Keratinocyte (primary cell): ENCODE results near the gene CCNT1. TPM values are rescaled to one million over a fixed set of nuclear protein-coding genes. Genes with fewer than 3 reads are reported as not detected.

Experiments used
- DNase-seq: peaks from one replicate; pipeline ENCODE4 v3.0.0-alpha.2; 2011; ENCODE audit warnings: low read depth, missing footprints, low spot score
- FAIRE-seq: peaks from 2 replicates; lab custom pipeline; 2011; peaks lifted over from hg19 to GRCh38; lab: Jason Lieb, UNC
- H2AFZ ChIP-seq: 2 replicates; pipeline ENCODE4 v1.6.0; 2012; ENCODE audit warnings: low read length, control low read depth, inconsistent platforms; ENCODE audit not compliant: control insufficient read depth
- H3K27ac ChIP-seq: 2 replicates; pipeline ENCODE4 v1.5.1; 2011; ENCODE audit warnings: low read length; ENCODE audit not compliant: control insufficient read depth, insufficient read depth
- H3K27me3 ChIP-seq: 3 replicates; pipeline ENCODE4 v1.6.0; 2011; ENCODE audit warnings: low read length; ENCODE audit not compliant: control insufficient read depth, insufficient read depth; ENCODE audit errors: extremely low read depth
- H3K36me3 ChIP-seq, 2 experiments: 2 replicates in 1 of 2; 3 replicates in 1 of 2; pipeline ENCODE4 v1.5.1; 2011; ENCODE audit warnings: low read length in 2 of 2, mild to moderate bottlenecking in 1 of 2; ENCODE audit not compliant: control insufficient read depth in 2 of 2, insufficient read depth in 2 of 2; ENCODE audit errors: extremely low read depth in 1 of 2
- H3K4me1 ChIP-seq: 3 replicates; pipeline ENCODE4 v1.5.1; 2011; ENCODE audit warnings: low read length; ENCODE audit not compliant: control insufficient read depth, insufficient read depth; ENCODE audit errors: extremely low read depth
- H3K4me2 ChIP-seq: 3 replicates; pipeline ENCODE4 v1.6.0; 2011; ENCODE audit warnings: low read depth, low read length; ENCODE audit not compliant: control insufficient read depth, insufficient read depth; ENCODE audit errors: extremely low read depth
- H3K4me3 ChIP-seq, 3 experiments: fragments of 200-600 bp in 1 of 3; sonication (generic) in 1 of 3; 2 replicates in 2 of 3; 3 replicates in 1 of 3; pipeline ENCODE4 v1.5.1; 2011 to 2016; ENCODE audit warnings: low read length in 3 of 3, mild to moderate bottlenecking in 3 of 3, control low read depth in 2 of 3, inconsistent platforms in 1 of 3, low read depth in 1 of 3, mixed read lengths in 1 of 3, mixed run types in 1 of 3, moderate library complexity in 1 of 3; ENCODE audit not compliant: control insufficient read depth in 2 of 3, insufficient read depth in 2 of 3; ENCODE audit errors: extremely low read depth in 1 of 3
- H3K79me2 ChIP-seq: 2 replicates; pipeline ENCODE4 v1.6.0; 2012; ENCODE audit warnings: low read length; ENCODE audit not compliant: control insufficient read depth, insufficient read depth
- H3K9ac ChIP-seq: 3 replicates; pipeline ENCODE4 v1.6.0; 2011; ENCODE audit warnings: low read length; ENCODE audit not compliant: control insufficient read depth, insufficient read depth; ENCODE audit errors: extremely low read depth
- H3K9me1 ChIP-seq: 3 replicates; pipeline ENCODE4 v1.6.0; 2011; ENCODE audit warnings: low read length; ENCODE audit not compliant: control insufficient read depth, insufficient read depth; ENCODE audit errors: extremely low read depth
- H3K9me3 ChIP-seq: 2 replicates; pipeline ENCODE4 v1.5.1; 2012; ENCODE audit warnings: low read depth, low read length; ENCODE audit not compliant: control insufficient read depth
- H4K20me1 ChIP-seq: 3 replicates; pipeline ENCODE4 v1.6.0; 2011; ENCODE audit warnings: low read length; ENCODE audit not compliant: control insufficient read depth, insufficient read depth; ENCODE audit errors: extremely low read depth
- EZH2 ChIP-seq: IDR thresholded peaks from one replicate; pipeline ENCODE4 v1.6.1; 2012; ENCODE audit warnings: inconsistent platforms, mild to moderate bottlenecking, low read length, moderate library complexity
- dilution Hi-C: fragments of 300-500 bp; cut with MboI; formaldehyde crosslinking; loops from one replicate; pipeline ENCODE4 v1.7.0; 2020; ENCODE audit warnings: low sequenced_read_pairs; ENCODE audit not compliant: extremely low pct_ligation_motif_present
- polyA plus RNA-seq, 5 experiments: library from polyadenylated mRNA; depleted of rRNA in 3 of 5; stranded (reverse) in 3 of 5; stranded (forward) in 1 of 5; unstranded in 1 of 5; fragments of >200 nt; gene quantifications; 1 replicate in 1 of 5; 2 replicates in 3 of 5; 3 replicates in 1 of 5; pipeline versions ENCODE4 v1.2.1 to v1.2.3, GENCODE V29; 2011 to 2012; ENCODE audit warnings: missing spikeins in 2 of 5, low read depth in 1 of 5, low replicate concordance in 1 of 5
- TF ChIP-seq, protein P1 (sequence below), 3 experiments: IDR thresholded peaks in 1 of 3; conservative IDR thresholded peaks in 1 of 3; optimal IDR thresholded peaks in 1 of 3; 2 replicates in 2 of 3; 3 replicates in 1 of 3; pipeline versions ENCODE3 to v1.5.1; 2011; ENCODE audit warnings: low read length in 3 of 3, mild to moderate bottlenecking in 3 of 3, moderate library complexity in 2 of 3, control low read depth in 1 of 3, inconsistent platforms in 1 of 3; ENCODE audit not compliant: insufficient read depth in 2 of 3; ENCODE audit errors: extremely low read depth in 1 of 3

Gene CCNT1
- polyA plus RNA-seq, 1 donor (not counting 4 experiments of a cell fraction or from before 2014, with no cell fraction given) = 23.4 TPM

DNA sequence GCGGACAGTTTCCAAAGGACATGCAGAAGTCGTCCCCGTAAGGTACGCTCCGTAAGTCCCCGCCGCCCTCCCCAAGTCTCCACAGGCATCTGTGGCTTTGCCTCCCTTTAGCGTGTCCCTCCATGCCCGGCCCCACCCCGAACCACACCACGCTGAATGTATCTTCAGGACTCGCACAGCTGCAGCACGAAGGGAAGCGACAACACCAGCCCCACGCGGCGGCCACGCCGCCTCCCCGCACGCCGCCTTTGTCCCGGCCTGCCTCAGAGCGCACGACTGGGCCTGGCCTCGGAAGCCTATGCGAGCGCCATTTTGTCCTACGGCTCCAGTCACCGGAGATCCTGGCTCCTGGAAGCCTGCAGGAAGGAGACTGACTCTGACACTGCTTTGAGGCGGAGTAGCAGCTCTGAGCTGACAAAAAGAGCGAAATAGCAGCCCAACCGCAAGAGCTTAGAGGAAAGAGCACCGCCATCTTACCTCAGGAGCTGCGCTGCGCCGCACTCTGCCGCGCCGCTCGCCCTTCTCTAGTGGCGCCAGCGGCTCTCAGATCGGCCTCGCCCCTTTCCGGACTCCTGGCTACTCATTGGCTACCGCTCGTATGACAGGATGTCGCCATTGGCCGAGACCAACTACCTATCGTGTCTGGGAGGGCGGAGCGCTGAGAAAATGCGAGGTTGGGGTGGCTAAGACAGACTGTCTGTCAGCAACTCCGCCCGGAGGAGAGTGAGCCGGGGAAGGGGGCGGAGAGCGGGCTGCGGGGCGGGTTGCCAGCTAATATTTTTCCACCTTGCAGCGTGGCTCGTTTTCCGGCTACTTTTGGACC lies 34.6 kb downstream of the CCNT1 start, which contains the start of gene KANSL2:
TSS of gene KANSL2 (minus strand) at position 529 of the 823 bp plus-strand sequence. CDS start 606 bp downstream, outside the sequence.
- Histone ChIP-seq H3K4me3 (peak within 1 kb of the TSS; percentile 67 to 98 (median 85)), H3K27ac (peak within 1 kb of the TSS; percentile 97), H3K9me3 (no peaks in the 10 kb centered on the region), H3K4me2 (peak within 1 kb of the TSS; percentile 96), H4K20me1 (peaks cover 9% of the 10 kb centered on the region), H3K9ac (peak within 1 kb of the TSS; percentile 99), H3K27me3 (no peaks in the 10 kb centered on the region), H3K4me1 (peaks cover 24% of the 10 kb centered on the region), H3K79me2 (peaks cover 49% of the 10 kb centered on the region), H2AFZ (peak within 1 kb of the TSS; percentile 97), H3K9me1 (peaks cover 2% of the 10 kb centered on the region), H3K36me3 (peaks cover 14 to 23% of the 10 kb centered on the region in 2 experiments)
- DNase-seq (peak; percentile 91), FAIRE-seq (peak; percentile 60)
- dilution Hi-C loops = no loop called here
- no peak for TF ChIP-seq EZH2
- TF ChIP-seq, protein P1, sequence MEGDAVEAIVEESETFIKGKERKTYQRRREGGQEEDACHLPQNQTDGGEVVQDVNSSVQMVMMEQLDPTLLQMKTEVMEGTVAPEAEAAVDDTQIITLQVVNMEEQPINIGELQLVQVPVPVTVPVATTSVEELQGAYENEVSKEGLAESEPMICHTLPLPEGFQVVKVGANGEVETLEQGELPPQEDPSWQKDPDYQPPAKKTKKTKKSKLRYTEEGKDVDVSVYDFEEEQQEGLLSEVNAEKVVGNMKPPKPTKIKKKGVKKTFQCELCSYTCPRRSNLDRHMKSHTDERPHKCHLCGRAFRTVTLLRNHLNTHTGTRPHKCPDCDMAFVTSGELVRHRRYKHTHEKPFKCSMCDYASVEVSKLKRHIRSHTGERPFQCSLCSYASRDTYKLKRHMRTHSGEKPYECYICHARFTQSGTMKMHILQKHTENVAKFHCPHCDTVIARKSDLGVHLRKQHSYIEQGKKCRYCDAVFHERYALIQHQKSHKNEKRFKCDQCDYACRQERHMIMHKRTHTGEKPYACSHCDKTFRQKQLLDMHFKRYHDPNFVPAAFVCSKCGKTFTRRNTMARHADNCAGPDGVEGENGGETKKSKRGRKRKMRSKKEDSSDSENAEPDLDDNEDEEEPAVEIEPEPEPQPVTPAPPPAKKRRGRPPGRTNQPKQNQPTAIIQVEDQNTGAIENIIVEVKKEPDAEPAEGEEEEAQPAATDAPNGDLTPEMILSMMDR (optimal IDR thresholded peaks at IDR 0.05 in 1 of 3, IDR thresholded peaks at IDR 0.05 in 1 of 3, conservative IDR thresholded peaks at IDR 0.05 in 1 of 3; ENCODE audit: extremely low read depth in 1 of 3, insufficient read depth in 2 of 3, low read length in 3 of 3) = no peak

GRCh38 chr12:48681399-48681709 lies 35.2 kb downstream of the CCNT1 start:
- DNase-seq (no peak), FAIRE-seq (no peak)
- peak overlapping the region; percentile 96 for H3K4me2 ChIP-seq
- peaks cover 2% of the 10 kb centered on the region for H3K9me1 ChIP-seq
- no peaks in the 10 kb centered on the region for H3K9me3 ChIP-seq
- dilution Hi-C loops = no loop called here
- H3K79me2 ChIP-seq = peaks cover 54% of the 10 kb centered on the region
- peaks cover 14 to 24% of the 10 kb centered on the region in 2 experiments for H3K36me3 ChIP-seq
- peak overlapping the region; percentile 99 for H3K9ac ChIP-seq
- peak overlapping the region; percentile 67 to 98 (median 85) for H3K4me3 ChIP-seq
- no peak for TF ChIP-seq EZH2
- TF ChIP-seq, protein P1 (optimal IDR thresholded peaks at IDR 0.05 in 1 of 3, IDR thresholded peaks at IDR 0.05 in 1 of 3, conservative IDR thresholded peaks at IDR 0.05 in 1 of 3; ENCODE audit: extremely low read depth in 1 of 3, insufficient read depth in 2 of 3, low read length in 3 of 3) = no peak
- peaks cover 9% of the 10 kb centered on the region for H4K20me1 ChIP-seq
- peak overlapping the region; percentile 97 for H3K27ac ChIP-seq
- peaks cover 24% of the 10 kb centered on the region for H3K4me1 ChIP-seq
- H3K27me3 ChIP-seq = no peaks in the 10 kb centered on the region
- peak overlapping the region; percentile 97 for H2AFZ ChIP-seq
